ES-I3 (cell line): Measurements from ENCODE around the gene MIOX.
"Not testable (repeated sequence)": the region's sequence is repeated elsewhere in the genome, so short reads cannot be mapped to it uniquely, and the experiment has no call there.

Experiments used
- H3K36me3 ChIP-seq: 2 replicates; pipeline ENCODE4 v1.6.1; 2013; ENCODE audit warnings: mild to moderate bottlenecking, low read length, control low read depth, moderate library complexity; ENCODE audit not compliant: insufficient read depth
- H3K4me1 ChIP-seq: 2 replicates; pipeline ENCODE4 v1.6.1; 2013; ENCODE audit warnings: mild to moderate bottlenecking, control low read depth, low read length; ENCODE audit not compliant: insufficient read depth
- H3K9ac ChIP-seq: 2 replicates; pipeline ENCODE4 v1.6.1; 2013; ENCODE audit warnings: low read depth, mild to moderate bottlenecking, low read length, moderate library complexity
- H3K9me3 ChIP-seq: 2 replicates; pipeline ENCODE4 v1.6.1; 2013; ENCODE audit warnings: mild to moderate bottlenecking, low read length, moderate library complexity; ENCODE audit not compliant: control insufficient read depth, insufficient read depth

The MIOX gene

GRCh38 chr22:50526834-50527801, 40.5 kb downstream of the MIOX start:
- Histone ChIP-seq H3K9ac (peak overlapping the region; percentile 80; the same call in 1 of the 2 replicates), H3K9me3 (no peaks in the 10 kb centered on the region), H3K4me1 (no peaks in the 10 kb centered on the region; the same call in 1 of the 2 replicates), H3K36me3 (no peaks in the 10 kb centered on the region)

DNA sequence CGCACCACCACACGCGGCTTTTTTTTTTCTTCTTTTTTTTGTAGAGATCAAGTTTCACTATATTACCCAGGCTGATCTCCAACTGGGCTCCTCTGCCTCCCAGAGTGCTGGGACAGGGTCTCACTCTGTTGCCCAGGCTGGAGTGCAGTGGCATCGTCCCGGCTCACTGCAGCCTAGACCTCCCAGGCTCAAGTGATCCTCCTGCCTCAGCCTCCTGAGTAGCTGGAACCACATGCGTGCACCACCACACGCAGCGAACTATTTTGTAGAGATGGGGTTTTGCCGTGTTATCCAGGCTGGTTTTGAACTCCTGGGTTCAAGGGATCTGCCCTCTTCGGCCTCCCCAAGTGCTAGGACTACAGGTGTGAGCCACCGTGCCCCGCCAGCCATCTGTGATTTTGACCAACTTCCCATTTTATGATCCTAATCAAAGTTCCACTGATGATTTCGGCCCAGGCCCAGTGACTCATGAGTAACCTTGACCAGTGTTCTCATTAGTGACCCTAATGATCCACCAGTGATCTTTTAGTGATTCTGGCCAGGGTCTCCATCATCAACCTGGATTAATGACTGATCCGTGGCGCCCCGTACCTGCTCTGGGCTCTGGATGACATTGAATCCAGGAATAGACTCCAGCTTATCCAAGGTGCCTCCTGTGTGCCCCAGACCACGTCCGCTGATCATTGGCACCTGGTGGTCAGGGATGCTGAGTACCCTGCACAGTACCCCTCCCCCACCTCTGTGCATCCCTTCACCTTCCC, 41.4 kb downstream of the MIOX start:
- Histone ChIP-seq H3K9ac (no peak overlapping the region), H3K9me3 (no peaks in the 10 kb centered on the region), H3K36me3 (no peaks in the 10 kb centered on the region), H3K4me1 (no peaks in the 10 kb centered on the region; the same call in 1 of the 2 replicates)

DNA sequence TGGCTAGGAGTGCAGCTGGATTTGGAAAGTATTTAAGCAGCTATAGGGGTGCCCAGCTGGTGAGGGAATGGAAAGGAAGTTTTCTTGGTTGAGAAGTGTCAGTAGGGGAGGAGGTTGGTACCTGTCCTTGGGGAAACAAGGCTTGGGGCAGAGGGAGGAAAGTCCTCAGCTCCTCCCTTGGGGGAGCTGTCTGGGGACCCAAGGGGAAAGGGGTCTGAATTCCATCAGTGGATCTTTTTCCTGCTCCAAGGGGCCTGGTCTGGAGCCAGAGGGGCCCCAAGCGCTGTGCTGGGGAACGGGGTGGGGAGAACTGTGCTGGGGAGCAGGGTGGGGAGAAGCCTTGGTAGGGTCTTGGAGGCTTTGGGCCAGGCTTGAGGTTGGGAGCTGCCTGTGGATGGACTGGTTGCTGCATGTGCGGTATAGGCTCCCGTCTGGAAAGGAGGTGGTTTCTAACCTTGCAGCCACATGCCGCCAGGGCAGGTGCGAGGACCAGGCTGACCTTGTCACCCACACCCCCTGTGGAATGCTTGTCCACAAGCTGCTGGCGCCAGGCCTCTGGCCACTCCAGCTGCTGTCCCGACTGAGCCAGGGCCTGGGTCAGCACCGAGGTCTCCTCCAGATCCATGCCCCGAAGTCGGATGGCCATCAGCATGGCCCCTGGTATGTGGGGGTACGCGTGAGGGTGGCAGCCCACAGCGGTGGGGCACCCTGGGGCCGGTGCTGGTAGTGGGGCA, 42.2 kb downstream of the MIOX start:
- no peaks in the 10 kb centered on the region; the same call in 1 of the 2 replicates for H3K4me1 ChIP-seq
- H3K9ac ChIP-seq, result no peak overlapping the region

DNA sequence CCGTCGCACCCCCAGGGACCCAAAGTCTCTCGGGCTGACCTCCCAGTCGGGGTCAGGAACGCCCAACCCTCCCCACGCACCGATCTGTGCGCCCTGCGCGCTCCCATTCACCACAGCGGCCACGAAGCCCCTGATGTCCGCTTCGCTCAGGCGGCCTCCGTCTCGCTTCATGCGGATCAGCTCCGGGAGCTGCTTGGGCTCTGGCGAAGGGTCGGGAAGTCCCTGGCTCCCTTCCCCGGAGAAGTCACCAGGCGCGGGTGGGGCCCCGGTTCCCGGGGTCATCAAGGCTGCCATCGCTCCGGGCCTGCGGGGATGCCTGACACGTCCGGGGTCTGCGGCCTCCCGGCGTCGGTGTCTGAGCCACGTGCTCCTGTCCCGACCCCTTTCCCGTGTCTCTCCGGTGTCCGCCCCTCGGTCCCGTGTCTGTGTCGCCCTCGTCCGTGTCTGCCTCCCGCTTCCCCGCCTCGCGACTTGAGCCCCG, 42.8 kb downstream of the MIOX start:
- Histone ChIP-seq H3K9ac (peak overlapping the region; percentile 66; the same call in 1 of the 2 replicates), H3K36me3 (no peaks in the 10 kb centered on the region), H3K9me3 (no peaks in the 10 kb centered on the region), H3K4me1 (no peaks in the 10 kb centered on the region; the same call in 1 of the 2 replicates)

More for the DNA sequence above, 42.2 kb downstream of the MIOX start:
- Histone ChIP-seq H3K9me3 (no peaks in the 10 kb centered on the region), H3K36me3 (no peaks in the 10 kb centered on the region)

GRCh38 chr22:50529897-50530579, 43.4 kb downstream of the MIOX start, which contains the start of gene TYMP:
TSS of gene TYMP (minus strand) at chr22:50530012. CDS start at chr22:50529709, 303 bp downstream.
- Histone ChIP-seq H3K36me3 (no peaks in the 10 kb centered on the region), H3K4me1 (no peaks in the 10 kb centered on the region), H3K9ac (peak within 1 kb of the TSS; percentile 66), H3K9me3 (no peaks in the 10 kb centered on the region)

GRCh38 chr22:50530580-50530876, 43.9 kb downstream of the MIOX start:
- no peaks in the 10 kb centered on the region for H3K36me3 ChIP-seq
- H3K4me1 ChIP-seq, result no peaks in the 10 kb centered on the region
- H3K9ac ChIP-seq, result peak overlapping the region; percentile 66; the same call in 1 of the 2 replicates
- no peaks in the 10 kb centered on the region for H3K9me3 ChIP-seq

- no peaks in the 10 kb centered on the region for H3K36me3 ChIP-seq
- H3K4me1 ChIP-seq, result no peaks in the 10 kb centered on the region
- no peaks in the 10 kb centered on the region for H3K9me3 ChIP-seq
- peak overlapping the region; percentile 66 for H3K9ac ChIP-seq
Observed at GRCh38 chr22:50530877-50531545, 44.4 kb downstream of the MIOX start.

DNA sequence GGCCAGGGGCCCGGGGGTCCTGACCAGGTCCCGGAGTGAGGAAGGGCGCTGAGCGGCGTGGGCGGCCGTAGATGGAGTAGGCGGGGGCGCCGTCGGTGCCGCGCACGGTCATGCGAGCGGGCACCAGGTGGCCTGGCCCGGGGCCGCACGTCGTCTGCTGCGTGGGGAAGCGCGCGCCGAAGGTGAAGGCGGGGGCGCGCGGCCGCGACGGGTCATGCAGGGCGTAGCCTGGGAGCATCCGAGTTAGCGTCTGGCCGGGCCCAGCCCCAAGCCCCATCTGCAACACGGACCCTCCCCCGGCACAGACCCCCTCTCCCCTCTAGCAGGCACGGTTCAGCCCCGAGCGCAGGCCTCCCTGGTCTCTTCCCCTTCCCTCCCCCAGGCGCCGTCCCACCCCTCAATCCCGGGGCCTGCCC, 44.9 kb downstream of the MIOX start:
- H3K9ac ChIP-seq, result peak overlapping the region; percentile 66
- H3K4me1 ChIP-seq, result no peaks in the 10 kb centered on the region

DNA sequence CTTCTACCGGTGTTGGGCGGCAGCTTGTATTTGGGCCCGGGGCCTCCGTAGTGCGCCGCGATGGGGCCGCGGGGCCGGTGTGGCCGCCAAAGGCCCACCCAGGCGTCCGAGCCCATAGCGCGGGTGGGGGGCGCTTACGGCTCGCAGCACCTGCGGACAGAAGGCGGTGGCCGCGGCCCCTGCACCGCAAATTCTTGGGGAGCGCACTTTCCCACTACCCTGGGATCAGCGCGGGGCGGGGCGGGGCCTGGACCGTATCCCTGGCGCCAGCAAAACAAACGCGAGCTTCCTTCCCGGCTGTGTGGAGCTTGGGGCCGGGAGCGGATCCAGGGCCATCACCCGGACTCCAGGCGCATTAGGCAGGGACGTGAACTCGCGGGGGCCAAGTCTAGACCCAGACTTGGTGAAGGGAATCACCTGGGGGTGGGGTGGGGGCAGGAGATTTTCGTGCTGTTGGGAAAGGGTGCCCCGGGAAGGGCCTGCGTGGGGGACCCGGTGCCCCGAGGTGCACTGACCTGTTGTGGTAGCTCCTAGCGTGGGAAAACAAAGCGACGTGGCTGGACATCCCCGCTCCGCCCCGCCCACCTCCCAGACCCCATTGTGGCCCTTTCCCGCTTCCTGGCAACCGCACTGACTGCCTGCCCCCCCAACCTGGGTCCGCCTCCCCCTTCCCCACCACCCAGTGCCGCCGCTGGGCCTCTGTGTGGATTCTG, 45.5 kb downstream of the MIOX start:
- H3K9me3 ChIP-seq, result no peaks in the 10 kb centered on the region
- H3K4me1 ChIP-seq, result no peaks in the 10 kb centered on the region
- no peaks in the 10 kb centered on the region for H3K36me3 ChIP-seq
- H3K9ac ChIP-seq, result peak overlapping the region; percentile 66; the same call in 1 of the 2 replicates

More for the DNA sequence above, 44.9 kb downstream of the MIOX start:
- no peaks in the 10 kb centered on the region for H3K36me3 ChIP-seq
- no peaks in the 10 kb centered on the region for H3K9me3 ChIP-seq

DNA sequence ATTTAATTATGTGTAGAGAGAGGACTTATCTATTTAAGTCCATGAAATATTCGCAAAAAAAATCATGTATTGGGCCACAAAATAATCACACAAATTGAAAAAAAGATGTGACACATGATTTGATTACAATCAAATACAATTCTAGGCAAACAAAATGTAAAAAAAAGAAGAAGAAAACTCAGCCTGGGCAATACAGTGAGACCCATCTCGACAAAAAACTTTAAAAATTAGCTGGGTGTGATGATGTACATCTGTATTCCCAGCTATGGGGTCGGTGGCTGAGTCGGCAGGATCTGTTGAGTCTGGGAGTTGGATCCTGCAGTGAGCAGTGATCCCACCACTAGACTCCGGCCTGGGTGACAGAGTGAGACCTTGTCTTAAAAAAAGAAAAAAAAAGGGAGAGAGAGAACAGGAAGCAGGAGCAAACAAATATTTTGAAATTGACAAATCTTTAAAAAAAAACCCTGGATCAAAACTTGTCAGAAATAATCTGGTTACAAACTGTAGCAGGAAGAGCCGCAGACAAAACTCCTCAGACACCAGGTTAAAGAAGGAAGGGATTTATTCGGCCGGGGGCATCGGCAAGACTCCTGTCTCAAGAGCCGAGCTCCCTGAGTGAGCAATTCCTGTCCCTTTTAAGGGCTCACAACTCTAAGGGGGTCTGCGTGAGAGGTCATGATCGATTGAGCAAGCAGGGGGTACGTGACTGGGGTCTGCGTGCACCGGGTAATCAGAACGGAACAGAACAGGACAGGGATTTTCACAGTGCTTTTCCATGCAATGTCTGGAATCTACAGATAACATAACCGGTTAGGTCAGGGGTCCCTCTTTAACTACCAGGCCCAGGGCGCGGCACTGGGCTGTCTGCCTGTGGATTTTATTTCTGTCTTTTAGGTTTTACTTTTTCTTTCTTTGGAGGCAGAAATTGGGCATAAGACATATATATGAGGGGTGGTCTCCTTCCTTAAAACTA, 46.5 kb downstream of the MIOX start:
- Histone ChIP-seq H3K9me3 (no peaks in the 10 kb centered on the region), H3K9ac (no peak overlapping the region), H3K4me1 (no peaks in the 10 kb centered on the region), H3K36me3 (no peaks in the 10 kb centered on the region)

DNA sequence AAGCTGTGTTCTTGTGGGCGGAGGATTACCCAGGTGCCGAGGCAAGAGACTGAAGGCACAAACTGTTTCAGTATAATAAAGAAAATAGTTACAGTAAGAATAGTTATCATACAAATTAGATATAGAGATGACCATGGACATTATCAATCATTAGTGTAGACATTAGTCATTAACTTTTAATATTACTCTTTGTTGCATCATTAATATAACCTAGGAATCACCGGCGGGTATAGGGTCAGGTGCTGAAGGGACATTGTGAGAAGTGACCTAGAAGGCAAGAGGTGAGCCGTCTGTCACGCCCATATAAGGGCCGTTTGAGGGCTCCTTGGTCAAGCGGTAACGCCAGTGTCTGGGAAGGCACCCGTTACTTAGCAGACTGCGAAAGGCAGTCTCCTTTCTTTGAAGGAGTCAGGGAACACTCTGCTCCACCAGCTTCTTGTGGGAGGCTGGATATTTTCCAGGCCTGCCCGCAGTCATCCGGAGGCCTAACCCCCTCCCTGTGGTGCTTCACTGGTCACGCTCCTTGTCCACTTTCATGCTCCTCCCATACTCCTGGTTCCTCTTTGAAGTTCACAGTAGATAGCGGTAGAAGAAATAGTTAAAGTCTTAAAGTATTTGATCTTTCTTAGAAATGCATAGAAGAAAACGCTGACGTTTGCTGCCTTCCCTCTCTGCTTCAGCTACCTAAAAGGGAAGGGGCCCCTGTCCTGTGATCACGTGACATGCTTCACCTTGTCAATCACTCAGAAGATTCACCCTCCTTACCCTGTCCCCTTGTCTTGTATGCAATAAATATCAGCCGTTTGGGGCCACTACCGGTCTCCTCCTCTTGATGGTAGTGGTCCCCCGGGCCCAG, 47.4 kb downstream of the MIOX start:
- not testable (repeated sequence) for H3K9ac ChIP-seq, H3K4me1 ChIP-seq, H3K9me3 ChIP-seq, H3K36me3 ChIP-seq
